IMR-90 (cell line): ENCODE results near the gene NMBR. TPM values are rescaled to one million over a fixed set of nuclear protein-coding genes. Genes with fewer than 3 reads are reported as not detected.

ENCODE experiments used
- ATAC-seq: fragments of 200-7000 bp; cut with Tn5 transposase; 2 replicates; pipeline ENCODE4 v1.9.1; 2020; ENCODE audit warnings: low read depth, mild to moderate bottlenecking, moderate library complexity
- BruUV-seq: library from RNA; stranded (reverse); fragments of 400-500 nt; replicated peaks from 2 replicates; lab custom pipeline; 2021; lab: Mats Ljungman, UMichigan
- CTCF ChIA-PET: fragments of 300-600 bp; formaldehyde crosslinking; extraction: SDS; loops from one replicate; lab custom pipeline; 2021; ENCODE audit warnings: antibody characterized with exemption; lab: Yijun Ruan, JAX
- POLR2A ChIA-PET: fragments of 300-600 bp; sonication (Branson Sonifier 250); formaldehyde crosslinking; loops from one replicate; lab custom pipeline; 2022; ENCODE audit warnings: antibody characterized with exemption; ENCODE audit not compliant: unreplicated experiment; lab: Charles Lee
- DNase-seq: peaks from one replicate; pipeline ENCODE4 v3.0.0; 2013
- H2AFZ ChIP-seq: replicated peaks from 2 replicates; pipeline ENCODE3; 2013; ENCODE audit warnings: low read length, mild to moderate bottlenecking; ENCODE audit not compliant: poor library complexity
- H2AK5ac ChIP-seq: 2 replicates; pipeline ENCODE4 v1.6.1; 2013; ENCODE audit warnings: low read depth, low read length, inconsistent platforms
- H2AK9ac ChIP-seq: replicated peaks from 2 replicates; pipeline ENCODE3; 2013; ENCODE audit warnings: mild to moderate bottlenecking, low read depth, low read length, moderate library complexity; ENCODE audit not compliant: poor library complexity
- H2BK120ac ChIP-seq: 2 replicates; pipeline ENCODE4 v1.6.1; 2013; ENCODE audit warnings: low read depth, low read length, inconsistent platforms
- H2BK15ac ChIP-seq: 3 replicates; pipeline ENCODE4 v1.6.1; 2013; ENCODE audit warnings: low read depth, low read length, inconsistent platforms
- H2BK20ac ChIP-seq: 2 replicates; pipeline ENCODE4 v1.6.1; 2013; ENCODE audit warnings: low read depth, mild to moderate bottlenecking, inconsistent platforms, low read length, moderate library complexity
- H2BK5ac ChIP-seq: 2 replicates; pipeline ENCODE4 v1.6.1; 2013; ENCODE audit warnings: mild to moderate bottlenecking, low read depth, low read length, inconsistent platforms; ENCODE audit not compliant: poor library complexity, severe bottlenecking
- H3K14ac ChIP-seq: replicated peaks from 2 replicates; pipeline ENCODE4 v1.6.1; 2013; ENCODE audit warnings: low read depth, low read length, inconsistent platforms
- H3K18ac ChIP-seq: 2 replicates; pipeline ENCODE4 v1.6.1; 2013; ENCODE audit warnings: low read depth, low read length, control low read depth
- H3K23ac ChIP-seq: 2 replicates; pipeline ENCODE4 v1.6.1; 2013; ENCODE audit warnings: low read depth, low read length, inconsistent platforms
- H3K27ac ChIP-seq: 2 replicates; pipeline ENCODE4 v1.5.1; 2013; ENCODE audit warnings: mild to moderate bottlenecking, control low read depth, low read length; ENCODE audit not compliant: insufficient read depth
- H3K27me3 ChIP-seq: 2 replicates; pipeline ENCODE4 v1.6.1; 2013; ENCODE audit warnings: low read length; ENCODE audit not compliant: control insufficient read depth, insufficient read depth
- H3K36me3 ChIP-seq: 2 replicates; pipeline ENCODE4 v1.6.1; 2013; ENCODE audit warnings: low read length, mixed read lengths; ENCODE audit not compliant: control insufficient read depth, insufficient read depth
- H3K4ac ChIP-seq: 2 replicates; pipeline ENCODE4 v1.6.1; 2013; ENCODE audit warnings: low read depth, low read length, inconsistent platforms
- H3K4me1 ChIP-seq: 2 replicates; pipeline ENCODE4 v1.6.1; 2013; ENCODE audit warnings: low read length, mixed read lengths; ENCODE audit not compliant: control insufficient read depth, insufficient read depth
- H3K4me2 ChIP-seq: 2 replicates; pipeline ENCODE4 v1.6.1; 2013; ENCODE audit warnings: low read depth, mild to moderate bottlenecking, control low read depth, low read length, moderate library complexity
- H3K4me3 ChIP-seq: 2 replicates; pipeline ENCODE4 v1.5.1; 2013; ENCODE audit warnings: low read depth, mild to moderate bottlenecking, control low read depth, low read length, moderate library complexity; ENCODE audit not compliant: insufficient read depth
- H3K56ac ChIP-seq: 2 replicates; pipeline ENCODE4 v1.6.1; 2013; ENCODE audit warnings: low read length, inconsistent platforms; ENCODE audit not compliant: insufficient read depth; ENCODE audit errors: extremely low read depth
- H3K79me1 ChIP-seq, 2 experiments: 2 replicates each; pipeline ENCODE4 v1.6.1; 2013; ENCODE audit warnings: low read length in 2 of 2, inconsistent platforms in 1 of 2, low read depth in 1 of 2
- H3K9ac ChIP-seq: 2 replicates; pipeline ENCODE4 v1.6.1; 2013; ENCODE audit warnings: low read depth, low read length, control low read depth
- H3K9me1 ChIP-seq: 2 replicates; pipeline ENCODE4 v1.6.1; 2013; ENCODE audit warnings: low read length, inconsistent platforms; ENCODE audit not compliant: insufficient read depth
- H3K9me3 ChIP-seq: 2 replicates; pipeline ENCODE4 v1.6.1; 2013; ENCODE audit warnings: low read length; ENCODE audit not compliant: control insufficient read depth, insufficient read depth
- H4K20me1 ChIP-seq: 2 replicates; pipeline ENCODE4 v1.6.1; 2013; ENCODE audit warnings: low read length, inconsistent platforms; ENCODE audit not compliant: insufficient read depth
- H4K5ac ChIP-seq: 2 replicates; pipeline ENCODE4 v1.6.1; 2013; ENCODE audit warnings: mild to moderate bottlenecking, low read depth, low read length, control low read depth
- H4K8ac ChIP-seq, 2 experiments: 2 replicates each; pipeline ENCODE4 v1.6.1; 2013; ENCODE audit warnings: low read depth in 2 of 2, low read length in 2 of 2, control low read depth in 1 of 2, inconsistent platforms in 1 of 2
- H4K91ac ChIP-seq: 2 replicates; pipeline ENCODE4 v1.6.1; 2013; ENCODE audit warnings: low read depth, low read length, inconsistent platforms; ENCODE audit not compliant: insufficient read depth
- CEBPB ChIP-seq: IDR thresholded peaks from 2 replicates; pipeline ENCODE4 v1.6.1; 2012; ENCODE audit warnings: low read depth, low read length, improper control_type of control experiment
- CHD1 ChIP-seq: IDR thresholded peaks from 2 replicates; pipeline ENCODE4 v1.6.1; 2012; ENCODE audit warnings: low read depth, low read length, improper control_type of control experiment
- CTCF ChIP-seq: conservative IDR thresholded peaks from 2 replicates; pipeline ENCODE4 v1.5.1; 2012; ENCODE audit warnings: mild to moderate bottlenecking, low read depth, low read length, improper control_type of control experiment
- MAFK ChIP-seq: IDR thresholded peaks from 2 replicates; pipeline ENCODE4 v1.6.1; 2012; ENCODE audit warnings: low read depth, low read length, improper control_type of control experiment
- POLR2A ChIP-seq: IDR thresholded peaks from 2 replicates; pipeline ENCODE4 v1.6.1; 2012; ENCODE audit warnings: mild to moderate bottlenecking, low read depth, low read length
- RAD21 ChIP-seq: IDR thresholded peaks from 2 replicates; pipeline ENCODE4 v1.6.1; 2012; ENCODE audit warnings: low read length, improper control_type of control experiment
- SMC3 ChIP-seq: fragments of 150-350 bp; IDR thresholded peaks from 2 replicates; pipeline ENCODE4 v1.6.1; 2016; ENCODE audit warnings: low read depth, mild to moderate bottlenecking, antibody characterized with exemption, low read length, moderate library complexity
- WGBS, 2 experiments: methylation state at CpG; one replicate each; pipeline versions ENCODE4 v1.1.5 to v1.1.7; 2013; ENCODE audit warnings: missing lambda C conversion rate in 2 of 2; ENCODE audit not compliant: insufficient read length in 1 of 2; ENCODE audit errors: extremely low coverage in 2 of 2; 5-methylcytosine and 5-hydroxymethylcytosine counted together
- dilution Hi-C: fragments of 300-500 bp; cut with HindIII; formaldehyde crosslinking; loops from one replicate; pipeline ENCODE4 v1.14.3; 2018; ENCODE audit warnings: low sequenced_read_pairs; ENCODE audit not compliant: unreplicated experiment
- in situ Hi-C: fragments of 300-500 bp; cut with MboI; formaldehyde crosslinking; loops from 3 replicates; pipeline ENCODE4 v1.14.3; 2019; ENCODE audit warnings: low sequenced_read_pairs, inconsistent platforms, mixed read lengths
- intact Hi-C: fragments of 100-400 bp; cut with micrococcal nuclease; formaldehyde crosslinking; loops from 2 replicates; pipeline ENCODE4 v1.10.0; 2022
- polyA plus RNA-seq, 3 experiments: library from polyadenylated mRNA; depleted of rRNA; stranded (reverse); fragments of >200 nt; gene quantifications; 2 replicates each; pipeline ENCODE4 v1.2.3, GENCODE V29; 2012; ENCODE audit warnings: low replicate concordance in 1 of 3
- total RNA-seq: library from RNA; depleted of rRNA; stranded (reverse); fragments of >200 nt; gene quantifications from 2 replicates; pipeline ENCODE4 v1.2.3, GENCODE V29; 2012

NMBR gene
- total and polyA plus RNA-seq, 2 of the 4 experiments (the other 2 are of a cell fraction), result not detected

GRCh38 chr6:142045380-142046278 lies 101.3 kb downstream of the NMBR start:
- Histone ChIP-seq H3K27ac (no peak overlapping the region), H2BK15ac (no peak overlapping the region), H2AK9ac (no peak overlapping the region), H4K8ac (no peak overlapping the region), H2BK20ac (no peak overlapping the region), H3K9ac (no peak overlapping the region), H3K23ac (no peak overlapping the region), H3K4ac (no peak overlapping the region), H3K56ac (no peak overlapping the region), H3K4me2 (no peak overlapping the region), H2BK120ac (no peak overlapping the region), H3K36me3 (no peaks in the 10 kb centered on the region), H3K18ac (no peak overlapping the region), H3K14ac (no peak overlapping the region), H2AFZ (no peak overlapping the region), H3K27me3 (no peaks in the 10 kb centered on the region), H2BK5ac (no peak overlapping the region), H4K5ac (no peak overlapping the region), H3K9me1 (no peaks in the 10 kb centered on the region), H3K9me3 (no peaks in the 10 kb centered on the region), H3K79me1 (no peaks in the 10 kb centered on the region), H3K4me3 (no peak overlapping the region), H2AK5ac (no peak overlapping the region), H3K4me1 (no peaks in the 10 kb centered on the region), H4K20me1 (no peaks in the 10 kb centered on the region), H4K91ac (no peak overlapping the region)
- CTCF ChIA-PET, result interaction anchor here (0.7 kb wide), 1 partner anchor 1111 kb away, joined by 3 read pairs; no protein-coding TSS in a partner anchor
- intact Hi-C loops (loop anchor here (1.0 kb wide), 1 partner anchor 56 kb away; no protein-coding TSS in a partner anchor), dilution Hi-C loops (no loop called here), in situ Hi-C loops (no loop called here)
- POLR2A ChIA-PET, result no interaction called here
- no TSS peak for BruUV-seq
- ATAC-seq (peak; percentile 46; the same call in 1 of the 2 replicates), DNase-seq (peak; percentile 51)
- WGBS, 2 experiments, result no CpG with 5 or more reads among the region's 6 CpGs
- TF ChIP-seq SMC3 (peak; percentile 46; the same call in 1 of the 2 replicates), CHD1 (no peak), MAFK (no peak), CTCF (peak; percentile 52), RAD21 (peak; percentile 56), POLR2A (no peak), CEBPB (peak; percentile 71)
